ENCODE data around the gene EP400.

EP400 gene

GRCh38 chr12:131915000-131915689, 34.6 kb upstream of the EP400 start:
- no peak overlapping the region for H3K4me3 ChIP-seq (ENCODE audit: low read depth, low read length)
- TF ChIP-seq CTCF (IDR thresholded peaks at IDR 0.05; ENCODE audit: low read depth, low read length) = no peak

GRCh38 chr12:131915823-131916222, 33.9 kb upstream of the EP400 start:
- TF ChIP-seq CTCF (IDR thresholded peaks at IDR 0.05; ENCODE audit: low read depth, low read length) = no peak
- no peak overlapping the region for H3K4me3 ChIP-seq (ENCODE audit: low read depth, low read length)

GRCh38 chr12:131916306-131917138, 33.2 kb upstream of the EP400 start:
- H3K4me3 ChIP-seq (ENCODE audit: low read depth, low read length) = no peak overlapping the region
- TF ChIP-seq CTCF (IDR thresholded peaks at IDR 0.05; ENCODE audit: low read depth, low read length) = no peak

DNA sequence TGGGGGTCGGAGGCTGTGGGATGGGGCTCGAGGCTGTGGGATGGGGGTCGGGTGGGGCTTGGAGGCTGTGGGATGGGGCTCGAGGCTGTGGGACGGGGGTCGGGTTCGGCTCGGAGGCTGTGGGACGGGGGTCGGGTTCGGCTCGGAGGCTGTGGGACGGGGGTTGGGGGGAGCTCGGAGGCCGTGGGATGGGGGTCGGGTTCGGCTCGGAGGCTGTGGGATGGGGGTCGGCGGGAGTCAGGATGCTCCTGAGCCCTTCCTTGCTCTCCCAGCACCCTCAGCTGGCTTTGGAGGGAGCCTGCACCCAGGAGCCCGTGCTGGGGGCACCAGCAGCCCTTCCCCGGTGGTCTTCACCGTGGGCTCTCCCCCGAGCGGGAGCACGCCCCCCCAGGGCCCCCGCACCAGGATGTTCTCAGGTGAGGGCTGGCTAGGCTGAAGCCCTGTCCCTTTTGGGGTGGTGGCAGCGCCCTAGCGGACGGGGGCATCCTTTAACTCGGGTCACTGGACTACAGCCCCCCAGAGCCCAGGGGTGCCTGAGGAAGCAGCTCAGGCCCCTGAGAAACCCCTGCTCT, 32.5 kb upstream of the EP400 start:
- no peak overlapping the region for H3K4me3 ChIP-seq (ENCODE audit: low read depth, low read length)
- TF ChIP-seq CTCF (IDR thresholded peaks at IDR 0.05; ENCODE audit: low read depth, low read length) = no peak

DNA sequence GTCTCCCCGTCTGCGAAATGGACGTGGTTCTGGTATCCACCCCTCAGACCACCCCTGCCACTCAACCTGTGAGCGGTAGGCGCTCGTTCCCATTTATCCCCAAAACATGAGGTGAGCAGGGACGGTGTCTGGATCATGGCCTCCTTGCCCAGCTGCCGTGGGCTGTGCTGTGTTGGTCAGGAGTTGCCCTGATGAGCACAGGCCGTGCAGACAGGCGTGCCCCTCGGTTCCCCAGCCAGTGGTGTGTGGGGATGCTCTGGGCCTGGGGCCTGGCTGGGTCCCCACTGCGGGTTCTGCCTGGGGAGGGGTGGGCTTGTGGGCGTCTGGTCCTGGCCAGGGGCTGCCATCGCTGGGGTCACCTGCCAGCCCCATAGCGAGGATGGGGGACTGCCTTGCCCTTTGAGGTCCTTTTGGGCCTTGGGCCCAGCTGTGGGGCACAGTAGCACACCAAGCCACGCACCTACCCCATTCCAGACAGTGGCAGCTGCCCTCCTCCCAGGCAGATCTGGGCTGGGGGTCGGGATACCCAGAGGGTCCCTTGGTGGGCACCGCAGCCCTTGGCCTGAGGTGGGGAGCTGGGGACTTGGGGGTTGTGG, 31.9 kb upstream of the EP400 start:
- H3K4me3 ChIP-seq (ENCODE audit: low read depth, low read length) = no peak overlapping the region
- TF ChIP-seq CTCF (IDR thresholded peaks at IDR 0.05; ENCODE audit: low read depth, low read length) = no peak

DNA sequence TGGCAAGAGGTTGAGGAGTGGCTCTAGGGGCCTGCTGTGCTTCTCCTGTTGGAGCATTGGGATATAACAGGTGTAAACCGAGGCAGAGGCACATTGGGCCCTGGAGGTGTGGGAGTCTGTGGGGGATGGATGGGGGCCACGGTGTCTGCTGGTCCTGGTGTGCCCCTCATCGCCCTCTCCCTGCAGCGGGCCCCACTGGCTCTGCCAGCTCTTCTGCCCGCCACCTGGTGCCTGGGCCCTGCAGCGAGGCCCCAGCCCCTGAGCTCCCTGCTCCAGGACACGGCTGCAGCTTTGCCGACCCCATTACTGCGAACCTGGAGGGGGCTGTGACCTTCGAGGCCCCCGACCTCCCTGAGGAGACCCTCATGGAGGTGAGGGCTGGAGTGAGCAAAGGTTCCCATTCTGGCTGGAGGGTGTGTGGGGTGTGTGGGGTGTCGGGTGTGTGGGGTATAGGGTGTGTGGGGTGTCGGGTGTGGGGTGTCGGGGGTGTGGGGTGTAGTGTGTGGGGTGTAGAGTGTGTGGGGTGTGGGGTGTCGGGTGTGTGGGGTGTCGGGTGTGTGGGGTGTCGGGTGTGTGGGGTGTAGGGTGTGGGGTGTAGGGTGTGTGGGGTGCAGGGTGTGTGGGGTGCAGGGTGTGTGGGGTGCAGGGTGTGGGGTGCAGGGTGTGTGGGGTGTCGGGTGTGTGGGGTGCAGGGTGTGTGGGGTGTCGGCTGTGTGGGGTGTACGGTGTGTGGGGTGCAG, 31.3 kb upstream of the EP400 start:
- no peak for TF ChIP-seq CTCF (IDR thresholded peaks at IDR 0.05; ENCODE audit: low read depth, low read length)

More for the DNA sequence above, 31.3 kb upstream of the EP400 start:
- H3K4me3 ChIP-seq (ENCODE audit: low read depth, low read length) = no peak overlapping the region

Measured in WI38 (cell line).